Prostate gland (tissue), 2 donors: Measurements from ENCODE around the gene C11orf68. TPM values are rescaled to one million over a fixed set of nuclear protein-coding genes. Genes with fewer than 3 reads are reported as not detected.

Experiments
- DNase-seq: peaks from one replicate; pipeline ENCODE4 v3.0.0-alpha.2; 2019; ENCODE audit warnings: low spot score
- H3K27ac ChIP-seq, 2 donors: fragments of 200-600 bp; sonication (generic); 2 replicates each; pipeline ENCODE4 v1.5.1; 2017 to 2019
- H3K27me3 ChIP-seq: fragments of 200-600 bp; sonication (generic); replicated peaks from 2 replicates; pipeline ENCODE4 v1.5.1; 2019; ENCODE audit not compliant: insufficient read depth
- H3K36me3 ChIP-seq, 2 donors: fragments of 200-600 bp; sonication (generic); 1 replicate in 1 of 2; 2 replicates in 1 of 2; pipeline versions ENCODE4 v1.5.1 to v1.8.1; 2017 to 2019
- H3K4me1 ChIP-seq: fragments of 200-600 bp; sonication (generic); replicated peaks from 2 replicates; pipeline ENCODE4 v1.5.1; 2019
- H3K4me3 ChIP-seq, 2 donors: fragments of 200-600 bp; sonication (generic); 2 replicates each; pipeline ENCODE4 v1.5.1; 2017 to 2019
- H3K9me3 ChIP-seq: fragments of 200-600 bp; sonication (generic); 2 replicates; pipeline ENCODE4 v1.5.1; 2017
- CTCF ChIP-seq, 4 experiments: fragments of 200-600 bp in 2 of 4; fragments of 450-650 bp in 2 of 4; sonication (generic) in 2 of 4; IDR thresholded peaks; 1 replicate in 3 of 4; 2 replicates in 1 of 4; pipeline ENCODE4 v1.5.1; 2016 to 2019; ENCODE audit warnings: antibody characterized with exemption in 4 of 4, mild to moderate bottlenecking in 2 of 4, moderate library complexity in 2 of 4
- POLR2A ChIP-seq: fragments of 450-650 bp; IDR thresholded peaks from one replicate; pipeline ENCODE4 v1.6.1; 2016; ENCODE audit warnings: antibody characterized with exemption, mild to moderate bottlenecking
- POLR2AphosphoS5 ChIP-seq: sonication (generic); formaldehyde crosslinking; IDR thresholded peaks from one replicate; pipeline ENCODE4 v1.6.1; 2017; ENCODE audit warnings: antibody characterized with exemption
- WGBS: methylation state at CpG from one replicate; pipeline ENCODE4 v1.1.5; 2018; 5-methylcytosine and 5-hydroxymethylcytosine counted together
- intact Hi-C: fragments of 100-400 bp; cut with DNase I; formaldehyde crosslinking; loops from one replicate; pipeline ENCODE4 v1.14.2; 2022
- total RNA-seq, 2 donors: library from RNA; depleted of rRNA; stranded (reverse); fragments of >200 nt; gene quantifications; one replicate each; pipeline ENCODE4 v1.1.0, GENCODE V29; 2016

C11orf68 gene
- total RNA-seq, 2 donors from 2014 or later: 30.1 to 54.6 TPM

- no peaks in the 10 kb centered on the region for H3K27me3 ChIP-seq
- H3K4me3 ChIP-seq: no peak overlapping the region
- no peak for TF ChIP-seq POLR2AphosphoS5
- TF ChIP-seq POLR2A: no peak
- TF ChIP-seq CTCF (IDR thresholded peaks at IDR 0.05): no peak
- no peak for DNase-seq
- intact Hi-C loops: no loop called here
- no peaks in the 10 kb centered on the region for H3K4me1 ChIP-seq
- no peak overlapping the region for H3K27ac ChIP-seq
- H3K36me3 ChIP-seq: no peaks in the 10 kb centered on the region
- 64% methylated on average over 13 of the region's 13 CpGs for WGBS
- no peaks in the 10 kb centered on the region for H3K9me3 ChIP-seq
Measured at GRCh38 chr11:65947133-65947532, 28.3 kb upstream of the C11orf68 start.

- no peak overlapping the region for H3K4me3 ChIP-seq
- DNase-seq: no peak
- intact Hi-C loops: no loop called here
- H3K9me3 ChIP-seq: no peaks in the 10 kb centered on the region
- no peaks in the 10 kb centered on the region for H3K36me3 ChIP-seq
- H3K27me3 ChIP-seq: no peaks in the 10 kb centered on the region
- TF ChIP-seq CTCF (IDR thresholded peaks at IDR 0.05): no peak
- no peak for TF ChIP-seq POLR2AphosphoS5
- TF ChIP-seq POLR2A: no peak
- WGBS: 81% methylated on average over 4 of the region's 4 CpGs
- H3K27ac ChIP-seq: no peak overlapping the region
- H3K4me1 ChIP-seq: no peaks in the 10 kb centered on the region
Measured at GRCh38 chr11:65946655-65947054, 27.8 kb upstream of the C11orf68 start.

GRCh38 chr11:65945941-65946558, 27.2 kb upstream of the C11orf68 start:
- no peaks in the 10 kb centered on the region for H3K36me3 ChIP-seq
- H3K9me3 ChIP-seq: no peaks in the 10 kb centered on the region
- 89% methylated on average over 11 of the region's 11 CpGs for WGBS
- no peaks in the 10 kb centered on the region for H3K27me3 ChIP-seq
- H3K27ac ChIP-seq: no peak overlapping the region
- no peak for DNase-seq
- no peaks in the 10 kb centered on the region for H3K4me1 ChIP-seq
- TF ChIP-seq POLR2A (no peak), POLR2AphosphoS5 (no peak), CTCF (IDR thresholded peaks at IDR 0.05) (no peak)
- intact Hi-C loops: no loop called here
- H3K4me3 ChIP-seq: no peak overlapping the region

GRCh38 chr11:65945430-65945911, 26.6 kb upstream of the C11orf68 start, which contains the start of gene TSGA10IP:
Gene TSGA10IP (plus strand): TSS chr11:65945480. CDS start chr11:65945676, 196 bp downstream.
- TF ChIP-seq POLR2A: no peak
- TF ChIP-seq CTCF (IDR thresholded peaks at IDR 0.05): no peak
- TF ChIP-seq POLR2AphosphoS5: no peak
- Histone ChIP-seq H3K4me1 (no peaks in the 10 kb centered on the region), H3K9me3 (no peaks in the 10 kb centered on the region), H3K36me3 (no peaks in the 10 kb centered on the region), H3K4me3 (no peak within 1 kb of the TSS), H3K27me3 (no peaks in the 10 kb centered on the region), H3K27ac (no peak within 1 kb of the TSS)
- DNase-seq: no peak
- WGBS: 67% methylated on average over 13 of the region's 13 CpGs
- intact Hi-C loops: no loop called here

- no peaks in the 10 kb centered on the region for H3K9me3 ChIP-seq
- WGBS: 65% methylated on average over 8 of the region's 8 CpGs
- H3K36me3 ChIP-seq: no peaks in the 10 kb centered on the region
- H3K27me3 ChIP-seq: no peaks in the 10 kb centered on the region
- no peak for DNase-seq
- no peak for TF ChIP-seq POLR2AphosphoS5
- no peak for TF ChIP-seq POLR2A
- no peak for TF ChIP-seq CTCF (IDR thresholded peaks at IDR 0.05)
- no peak overlapping the region for H3K4me3 ChIP-seq
- H3K4me1 ChIP-seq: no peaks in the 10 kb centered on the region
- H3K27ac ChIP-seq: no peak overlapping the region
- intact Hi-C loops: no loop called here
Measured at GRCh38 chr11:65944767-65945166, 25.9 kb upstream of the C11orf68 start.
